Nephron progenitor cell (in vitro differentiated cells): ENCODE results near the gene P4HB.

Source experiments
- DNase-seq: peaks from one replicate; pipeline ENCODE4 v3.0.0; 2021
- H3K27ac Mint-ChIP-seq: 2 replicates; pipeline ENCODE4 v1.8.0; 2021; ENCODE audit warnings: mild to moderate bottlenecking, moderate library complexity, mixed read lengths
- H3K27me3 Mint-ChIP-seq: 2 replicates; pipeline ENCODE4 v1.8.0; 2021; ENCODE audit warnings: mild to moderate bottlenecking, low read depth, mixed read lengths; ENCODE audit not compliant: poor library complexity
- H3K36me3 Mint-ChIP-seq: 2 replicates; pipeline ENCODE4 v1.8.0; 2021; ENCODE audit warnings: low read depth, mixed read lengths
- H3K4me1 Mint-ChIP-seq: 2 replicates; pipeline ENCODE4 v1.8.0; 2021; ENCODE audit warnings: mixed read lengths
- H3K4me3 Mint-ChIP-seq: 2 replicates; pipeline ENCODE4 v1.8.0; 2021; ENCODE audit warnings: mild to moderate bottlenecking, moderate library complexity, mixed read lengths
- H3K9me3 Mint-ChIP-seq: 2 replicates; pipeline ENCODE4 v1.8.0; 2021; ENCODE audit warnings: mild to moderate bottlenecking, moderate library complexity, mixed read lengths
- TF ChIP-seq, protein P1 (sequence below): fragments of 200-600 bp; sonication (generic); IDR thresholded peaks from 2 replicates; pipeline ENCODE4 v1.5.0; 2021; ENCODE audit warnings: antibody characterized with exemption

P4HB gene

DNA sequence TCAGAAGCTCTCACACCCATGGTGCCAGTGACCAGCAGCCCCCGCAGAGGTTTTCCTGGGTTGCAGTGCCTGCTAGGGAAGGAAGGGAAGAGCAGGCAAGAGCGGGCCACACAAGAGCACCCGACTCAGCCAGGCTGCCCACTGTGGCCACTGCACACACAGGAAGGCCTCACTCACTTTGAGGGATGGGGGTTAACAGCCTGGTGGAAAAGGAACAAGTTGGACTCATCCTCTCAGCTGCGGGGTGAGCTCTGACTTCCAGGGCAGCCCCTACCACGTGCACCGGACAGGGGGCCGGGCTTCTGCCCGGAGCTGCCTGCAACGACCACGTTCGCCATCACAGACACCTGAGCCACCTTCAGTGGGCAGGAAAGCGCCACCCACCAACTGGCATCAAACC is 8.1 kb downstream of the P4HB start:
- Mint-ChIP-seq H3K36me3 (peaks cover 50% of the 10 kb centered on the region), H3K4me3 (no peak overlapping the region)

DNA sequence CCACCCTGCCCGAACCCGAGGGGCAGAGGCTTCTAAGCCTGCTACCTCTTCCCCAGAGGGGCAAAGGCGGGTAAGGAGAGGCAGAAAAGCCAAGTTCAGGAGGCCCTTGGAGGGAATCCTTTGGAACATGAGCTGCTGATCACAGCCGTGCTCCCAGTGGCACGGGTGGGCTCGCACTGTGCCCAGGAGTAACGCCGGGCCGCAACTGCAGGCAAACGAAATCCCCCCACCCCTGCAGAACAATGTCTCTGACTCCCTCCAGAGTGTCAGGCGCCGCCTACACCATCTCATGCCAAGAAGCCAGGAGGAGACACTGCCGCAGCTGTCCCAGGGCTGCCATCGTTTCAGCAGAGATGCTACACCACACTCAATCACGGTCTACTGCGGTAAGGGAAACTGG is 8.9 kb downstream of the P4HB start:
- Mint-ChIP-seq H3K4me3 (no peak overlapping the region), H3K36me3 (peaks cover 48% of the 10 kb centered on the region), H3K4me1 (no peaks in the 10 kb centered on the region), H3K9me3 (no peaks in the 10 kb centered on the region), H3K27me3 (no peaks in the 10 kb centered on the region), H3K27ac (no peak overlapping the region)
- DNase-seq = no peak
- TF ChIP-seq, protein P1, sequence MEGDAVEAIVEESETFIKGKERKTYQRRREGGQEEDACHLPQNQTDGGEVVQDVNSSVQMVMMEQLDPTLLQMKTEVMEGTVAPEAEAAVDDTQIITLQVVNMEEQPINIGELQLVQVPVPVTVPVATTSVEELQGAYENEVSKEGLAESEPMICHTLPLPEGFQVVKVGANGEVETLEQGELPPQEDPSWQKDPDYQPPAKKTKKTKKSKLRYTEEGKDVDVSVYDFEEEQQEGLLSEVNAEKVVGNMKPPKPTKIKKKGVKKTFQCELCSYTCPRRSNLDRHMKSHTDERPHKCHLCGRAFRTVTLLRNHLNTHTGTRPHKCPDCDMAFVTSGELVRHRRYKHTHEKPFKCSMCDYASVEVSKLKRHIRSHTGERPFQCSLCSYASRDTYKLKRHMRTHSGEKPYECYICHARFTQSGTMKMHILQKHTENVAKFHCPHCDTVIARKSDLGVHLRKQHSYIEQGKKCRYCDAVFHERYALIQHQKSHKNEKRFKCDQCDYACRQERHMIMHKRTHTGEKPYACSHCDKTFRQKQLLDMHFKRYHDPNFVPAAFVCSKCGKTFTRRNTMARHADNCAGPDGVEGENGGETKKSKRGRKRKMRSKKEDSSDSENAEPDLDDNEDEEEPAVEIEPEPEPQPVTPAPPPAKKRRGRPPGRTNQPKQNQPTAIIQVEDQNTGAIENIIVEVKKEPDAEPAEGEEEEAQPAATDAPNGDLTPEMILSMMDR = no peak

More for the DNA sequence above, 8.1 kb downstream of the P4HB start:
- DNase-seq = no peak
- H3K4me1 Mint-ChIP-seq = no peaks in the 10 kb centered on the region
- H3K27me3 Mint-ChIP-seq = peaks cover under 1% of the 10 kb centered on the region
- H3K27ac Mint-ChIP-seq = no peak overlapping the region
- TF ChIP-seq, protein P1 = no peak
- H3K9me3 Mint-ChIP-seq = no peaks in the 10 kb centered on the region

GRCh38 chr17:81849457-81849856 is 10.9 kb downstream of the P4HB start:
- TF ChIP-seq, protein P1 = no peak
- H3K9me3 Mint-ChIP-seq = no peaks in the 10 kb centered on the region
- H3K4me3 Mint-ChIP-seq = no peak overlapping the region
- no peaks in the 10 kb centered on the region for H3K27me3 Mint-ChIP-seq
- no peak for DNase-seq
- peaks cover 47% of the 10 kb centered on the region for H3K36me3 Mint-ChIP-seq
- no peaks in the 10 kb centered on the region for H3K4me1 Mint-ChIP-seq
- no peak overlapping the region for H3K27ac Mint-ChIP-seq

- Mint-ChIP-seq H3K9me3 (no peaks in the 10 kb centered on the region), H3K4me1 (no peaks in the 10 kb centered on the region), H3K4me3 (no peak overlapping the region), H3K27me3 (no peaks in the 10 kb centered on the region), H3K27ac (no peak overlapping the region), H3K36me3 (peaks cover 33% of the 10 kb centered on the region)
- DNase-seq = no peak
- TF ChIP-seq, protein P1 = no peak
Observed at GRCh38 chr17:81846743-81847689, 13.3 kb downstream of the P4HB start.

DNA sequence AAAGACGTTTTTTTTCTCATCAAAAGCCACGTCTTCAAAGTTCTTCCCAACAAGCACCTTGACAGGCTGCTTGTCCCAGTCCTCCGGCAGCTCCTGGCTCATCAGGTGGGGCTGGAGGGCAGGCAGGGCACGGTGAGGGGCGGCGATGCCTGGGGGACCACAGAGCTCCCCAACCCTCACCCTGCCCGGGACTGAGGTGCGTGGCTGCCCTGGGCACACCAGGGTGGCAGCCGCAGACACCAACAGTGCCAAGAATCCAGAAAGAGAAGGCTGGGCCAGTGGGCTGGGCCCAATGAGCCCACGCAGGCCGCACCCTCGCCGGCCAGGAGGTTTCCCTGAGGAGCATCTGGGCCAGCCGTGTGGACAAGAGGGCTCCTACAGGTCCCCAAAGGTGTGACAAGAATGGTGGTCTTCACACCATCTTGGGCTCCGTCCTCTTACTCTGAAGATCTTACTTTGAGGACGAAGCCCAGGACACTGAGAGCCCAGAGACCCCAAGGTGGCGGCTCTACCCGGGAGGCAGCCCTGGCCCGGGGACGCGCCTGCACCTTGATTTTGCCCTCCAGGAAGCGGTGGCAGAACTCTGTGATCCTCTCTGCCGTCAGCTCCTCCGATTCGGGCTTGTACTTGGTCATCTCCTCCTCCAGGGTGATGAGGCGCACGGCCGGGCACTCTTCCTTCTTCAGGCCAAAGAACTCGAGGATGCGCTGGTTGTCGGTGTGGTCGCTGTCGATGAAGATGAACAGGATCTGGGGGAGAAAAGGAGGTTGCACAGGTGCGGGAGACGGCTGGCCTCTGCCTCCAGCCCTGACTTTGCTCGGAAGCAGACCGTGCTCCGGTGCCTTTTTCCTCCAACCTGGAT is 14.2 kb downstream of the P4HB start:
- H3K36me3 Mint-ChIP-seq = peaks cover 24% of the 10 kb centered on the region
- H3K27me3 Mint-ChIP-seq = no peaks in the 10 kb centered on the region
- DNase-seq = no peak
- no peaks in the 10 kb centered on the region for H3K4me1 Mint-ChIP-seq
- no peak overlapping the region for H3K4me3 Mint-ChIP-seq
- H3K9me3 Mint-ChIP-seq = no peaks in the 10 kb centered on the region
- TF ChIP-seq, protein P1 = no peak
- no peak overlapping the region for H3K27ac Mint-ChIP-seq
